ENCODE measurements around the gene ABCF3.

DNA sequence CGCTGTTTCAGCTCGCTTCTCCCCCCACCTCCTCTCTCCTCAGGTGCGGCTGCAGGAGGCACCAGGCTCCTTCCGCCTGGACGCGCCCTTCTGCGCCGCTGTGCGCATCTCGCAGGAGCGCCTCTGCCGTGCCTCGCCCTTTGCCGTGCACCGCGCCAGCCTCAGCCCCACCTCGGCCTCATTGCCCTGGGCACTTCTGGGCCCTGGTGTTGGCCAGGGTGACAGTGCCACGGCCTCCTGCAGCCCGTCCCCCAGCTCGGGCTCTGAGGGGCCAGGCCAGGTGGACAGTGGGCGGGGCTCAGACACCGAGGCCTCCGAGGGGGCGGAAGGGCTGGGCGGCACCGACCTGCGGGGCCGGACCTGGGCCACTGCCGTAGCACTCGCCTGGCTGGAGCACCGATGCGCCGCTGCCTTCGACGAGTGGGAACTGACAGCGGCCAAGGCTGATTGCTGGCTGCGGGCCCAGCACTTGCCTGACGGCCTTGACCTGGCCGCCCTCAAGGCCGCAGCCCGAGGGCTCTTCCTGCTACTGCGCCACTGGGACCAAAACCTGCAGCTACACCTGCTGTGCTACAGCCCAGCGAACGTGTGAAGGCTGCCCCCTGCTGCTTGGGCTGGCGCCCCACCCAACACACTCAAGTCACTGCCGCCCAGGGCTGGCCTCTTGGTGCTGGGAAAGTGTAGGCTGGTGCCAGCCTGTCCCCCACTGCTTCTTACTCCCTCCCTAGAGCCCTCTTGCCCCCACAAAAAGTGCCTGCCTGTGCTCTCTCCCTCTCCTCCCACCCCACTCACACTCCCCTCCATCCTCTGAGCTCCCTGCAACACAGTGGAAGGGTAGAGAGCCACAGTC, 55.7 kb downstream of the ABCF3 start:
- TF ChIP-seq, protein P1, sequence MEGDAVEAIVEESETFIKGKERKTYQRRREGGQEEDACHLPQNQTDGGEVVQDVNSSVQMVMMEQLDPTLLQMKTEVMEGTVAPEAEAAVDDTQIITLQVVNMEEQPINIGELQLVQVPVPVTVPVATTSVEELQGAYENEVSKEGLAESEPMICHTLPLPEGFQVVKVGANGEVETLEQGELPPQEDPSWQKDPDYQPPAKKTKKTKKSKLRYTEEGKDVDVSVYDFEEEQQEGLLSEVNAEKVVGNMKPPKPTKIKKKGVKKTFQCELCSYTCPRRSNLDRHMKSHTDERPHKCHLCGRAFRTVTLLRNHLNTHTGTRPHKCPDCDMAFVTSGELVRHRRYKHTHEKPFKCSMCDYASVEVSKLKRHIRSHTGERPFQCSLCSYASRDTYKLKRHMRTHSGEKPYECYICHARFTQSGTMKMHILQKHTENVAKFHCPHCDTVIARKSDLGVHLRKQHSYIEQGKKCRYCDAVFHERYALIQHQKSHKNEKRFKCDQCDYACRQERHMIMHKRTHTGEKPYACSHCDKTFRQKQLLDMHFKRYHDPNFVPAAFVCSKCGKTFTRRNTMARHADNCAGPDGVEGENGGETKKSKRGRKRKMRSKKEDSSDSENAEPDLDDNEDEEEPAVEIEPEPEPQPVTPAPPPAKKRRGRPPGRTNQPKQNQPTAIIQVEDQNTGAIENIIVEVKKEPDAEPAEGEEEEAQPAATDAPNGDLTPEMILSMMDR (IDR thresholded peaks at IDR 0.05): peak in 5 of 6 experiments; percentile 53 to 72 (median 64)
- TF ChIP-seq POLR2A (IDR thresholded peaks at IDR 0.05): peak in 1 of 2 donors; percentile 26
